Germinal center (tissue), 1 donor: ENCODE measurements around the gene CCDC186.
"Not testable (repeated sequence)": the region's sequence is repeated elsewhere in the genome, so short reads cannot be mapped to it uniquely, and the experiment has no call there.

Source experiments
- DNase-seq: peaks from one replicate; pipeline ENCODE4 v3.0.0; 2012; ENCODE audit warnings: mixed read lengths, low spot score

The CCDC186 gene

DNA sequence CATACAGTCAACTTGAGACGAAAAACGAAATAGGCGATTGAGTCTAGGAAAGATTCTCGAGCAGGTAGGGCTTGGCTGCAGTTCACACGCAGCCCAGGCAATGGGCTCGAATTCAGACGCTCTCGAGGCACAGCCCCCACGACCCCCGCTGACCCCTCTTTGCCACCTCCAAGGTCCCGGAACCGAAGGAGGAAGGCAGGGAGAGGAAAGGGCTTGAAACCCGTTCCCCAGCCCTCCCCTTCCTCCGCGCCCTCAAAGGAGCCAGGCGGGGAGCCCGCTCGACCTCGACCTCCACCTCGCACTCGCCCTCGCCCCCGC, 441 bp downstream of the CCDC186 start:
- no peak for DNase-seq

DNA sequence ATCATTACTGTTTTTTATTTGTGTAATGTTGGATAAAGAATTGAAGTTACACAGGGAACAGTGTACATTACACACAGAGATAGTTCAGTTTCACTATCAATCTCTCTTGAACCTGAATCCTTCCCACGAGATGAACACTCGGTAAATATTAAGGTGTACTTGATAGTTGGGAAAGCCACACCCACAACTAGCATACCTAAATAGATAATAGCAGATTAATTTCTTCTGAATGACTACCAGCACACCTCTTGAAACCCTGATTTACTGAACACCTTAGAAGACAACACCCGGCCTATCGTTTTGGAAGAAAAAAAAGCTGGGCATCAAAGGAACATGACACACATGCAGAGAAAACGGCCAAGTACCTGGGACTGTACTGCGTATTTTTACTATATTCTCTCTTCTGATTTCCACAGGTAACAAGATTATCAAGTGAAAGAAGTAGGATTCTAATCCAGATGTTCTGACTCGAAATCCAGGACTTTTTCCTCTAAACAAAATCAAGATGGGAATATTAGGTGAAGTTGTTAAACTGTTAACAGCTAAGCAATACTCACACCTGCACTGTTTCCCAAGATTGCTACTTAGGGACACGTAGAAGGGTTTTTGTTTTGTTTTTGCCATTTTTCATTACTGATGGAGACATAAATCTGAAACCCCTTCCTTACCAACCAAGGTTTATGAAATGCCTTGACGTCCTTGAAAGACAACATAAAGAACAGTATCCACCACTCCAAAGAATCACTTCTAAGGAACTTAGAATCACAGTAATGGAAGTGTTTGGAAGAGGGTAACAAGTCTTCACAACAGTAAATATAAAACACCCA, 1.0 kb downstream of the CCDC186 start:
- no peak for DNase-seq

DNA sequence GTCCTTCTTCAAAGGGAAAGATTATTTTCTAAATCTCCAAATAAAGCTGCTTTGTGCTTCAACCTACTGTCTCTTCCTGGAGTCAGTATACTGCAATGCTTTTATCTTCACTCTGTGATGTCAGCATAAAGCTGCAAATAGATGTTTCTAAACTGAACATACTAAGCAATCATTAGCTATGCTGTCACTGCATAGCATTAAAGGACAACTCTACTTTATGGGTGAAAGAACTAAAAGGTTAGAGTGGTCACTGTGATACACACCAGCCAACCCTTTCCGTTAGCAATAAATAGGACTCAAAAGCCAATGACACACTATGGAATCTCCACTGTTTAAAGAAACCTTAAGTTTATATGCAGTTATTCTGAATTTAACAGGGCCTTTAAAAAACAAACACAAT, 1.8 kb downstream of the CCDC186 start:
- no peak for DNase-seq

DNA sequence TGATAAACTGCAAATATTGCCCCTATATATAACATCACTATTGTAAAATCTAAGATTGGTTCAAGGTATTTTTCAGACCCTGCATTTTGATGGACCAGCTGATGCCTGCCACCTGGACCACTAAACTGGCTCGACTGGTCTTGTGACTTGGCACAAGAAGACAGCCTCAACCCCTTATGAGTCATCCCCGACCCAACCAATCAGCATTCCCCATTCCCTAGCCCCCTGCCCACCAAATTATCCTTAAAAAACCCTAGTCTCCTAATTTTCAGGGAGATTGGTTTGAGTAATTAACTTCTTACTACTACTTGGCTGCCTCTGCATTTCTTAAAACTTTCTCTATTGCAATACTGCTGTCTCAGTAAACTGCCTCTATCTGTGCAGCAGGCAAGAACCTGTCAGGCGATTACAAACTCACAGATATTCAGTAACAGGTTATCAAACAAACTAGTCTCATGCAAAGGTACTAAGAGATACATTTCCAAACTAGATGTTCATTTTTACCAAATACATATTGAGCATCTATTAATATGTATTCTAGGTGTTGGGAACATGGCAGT, 5.5 kb downstream of the CCDC186 start:
- DNase-seq, result no peak

DNA sequence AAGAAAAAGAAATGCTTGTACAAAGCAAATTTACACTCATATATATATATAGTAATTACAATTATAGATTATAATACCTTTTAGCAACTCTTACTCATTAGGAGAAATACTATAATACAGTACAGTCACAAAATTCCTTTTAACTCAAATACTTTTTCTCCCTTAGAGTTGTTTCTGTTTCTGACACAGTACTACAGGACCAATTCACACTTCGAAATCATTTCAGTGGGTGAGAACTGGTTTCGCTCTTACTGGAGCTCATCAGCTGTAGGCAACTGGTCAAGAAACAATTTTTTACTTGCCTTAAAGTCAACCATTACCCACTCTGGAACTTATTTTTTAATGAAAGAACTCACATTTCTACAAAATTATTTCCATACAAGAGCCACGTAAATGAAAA, 6.0 kb downstream of the CCDC186 start:
- DNase-seq, result no peak

DNA sequence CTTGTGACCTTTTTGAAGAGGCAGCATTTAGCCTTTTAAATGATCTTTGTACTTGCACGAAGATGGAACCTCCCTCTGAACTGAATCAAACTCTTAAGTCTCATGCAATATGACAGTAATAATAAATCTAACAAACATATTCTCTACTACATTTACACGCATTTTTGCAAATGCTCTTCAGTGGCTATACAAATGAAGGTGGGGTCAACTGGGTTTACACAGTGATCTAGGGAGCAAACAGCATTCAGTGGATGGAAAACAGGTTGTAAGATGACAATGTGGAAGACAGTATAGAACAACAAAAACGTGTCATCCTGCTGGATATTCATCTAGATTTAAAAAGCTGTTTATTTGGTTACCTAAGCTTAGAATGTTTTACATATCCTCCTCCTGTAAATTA, 7.5 kb downstream of the CCDC186 start:
- DNase-seq, result no peak

DNA sequence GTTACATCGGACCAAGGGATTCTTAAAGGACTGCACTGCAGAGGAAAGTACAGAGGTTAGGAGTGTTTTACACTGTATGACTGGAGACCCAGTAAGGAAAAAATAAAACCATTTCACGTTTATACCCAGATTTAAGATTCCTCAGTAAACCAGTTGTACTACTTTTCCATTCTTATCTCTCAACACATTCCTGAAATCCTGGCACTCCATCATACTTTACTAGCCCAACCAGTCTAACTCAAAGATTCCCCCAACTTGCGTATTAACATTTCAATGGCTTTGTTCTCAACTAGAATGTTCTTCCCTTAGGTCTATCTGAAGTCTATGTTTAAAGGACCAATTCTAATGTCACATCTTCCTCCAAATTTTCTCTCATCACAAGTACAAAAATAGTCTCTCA, 8.0 kb downstream of the CCDC186 start:
- no peak for DNase-seq

DNA sequence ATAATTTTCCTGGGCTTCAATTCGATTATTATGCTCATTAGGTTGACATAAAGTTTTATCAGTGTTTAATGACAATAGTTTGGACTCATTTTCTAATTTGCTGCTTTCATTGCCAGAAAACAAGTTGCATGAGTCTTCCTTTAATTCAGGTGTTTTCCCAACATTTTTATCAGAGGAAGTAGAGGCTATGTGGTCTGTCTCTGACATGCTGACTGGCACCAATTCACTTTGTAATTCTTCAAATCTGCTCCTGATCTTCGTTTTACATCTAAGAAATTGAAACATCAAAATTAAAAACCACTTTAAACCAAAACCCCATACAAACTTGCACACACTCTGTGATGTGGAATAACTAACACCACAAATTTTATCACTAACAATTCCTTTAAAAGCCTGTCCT, 10.9 kb downstream of the CCDC186 start:
- DNase-seq, result no peak

DNA sequence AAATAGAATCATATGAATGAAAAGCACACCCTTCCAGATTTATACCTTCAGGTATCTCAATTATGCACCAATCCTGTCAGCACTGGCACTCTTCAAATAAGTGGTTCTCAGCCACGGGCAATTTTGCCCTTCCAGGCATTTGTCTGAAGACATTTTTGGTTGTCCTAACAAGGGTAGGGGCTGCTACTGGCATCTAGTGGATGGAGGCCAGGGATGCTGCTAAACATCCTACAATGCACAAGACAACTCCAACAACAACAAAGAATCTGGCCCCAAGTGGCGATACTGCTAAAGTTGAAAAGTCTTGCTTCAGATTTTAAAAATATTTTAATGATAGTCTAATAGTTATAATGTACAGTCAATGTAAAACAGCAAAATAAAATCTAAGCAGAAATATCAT, 16.1 kb downstream of the CCDC186 start:
- no peak for DNase-seq

DNA sequence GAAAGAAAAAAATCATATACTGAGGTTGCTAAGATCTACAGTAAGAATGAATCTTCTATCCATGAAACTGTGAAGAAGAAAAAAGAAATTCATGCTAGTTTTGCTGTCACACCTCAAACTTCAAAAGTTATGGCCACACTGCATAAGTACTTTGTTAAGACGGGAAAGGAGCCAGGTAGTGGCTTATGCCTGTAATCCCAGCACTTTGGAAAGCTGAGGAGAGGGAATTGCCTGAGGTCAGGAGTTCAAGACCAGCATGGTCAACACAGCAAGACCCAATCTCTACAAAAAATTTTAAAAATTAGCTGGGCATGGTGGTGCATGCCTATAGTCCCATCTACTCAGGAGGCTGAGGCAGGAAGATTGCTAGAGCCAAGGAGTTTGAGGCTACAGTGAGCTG, 22.1 kb downstream of the CCDC186 start:
- DNase-seq, result no peak

DNA sequence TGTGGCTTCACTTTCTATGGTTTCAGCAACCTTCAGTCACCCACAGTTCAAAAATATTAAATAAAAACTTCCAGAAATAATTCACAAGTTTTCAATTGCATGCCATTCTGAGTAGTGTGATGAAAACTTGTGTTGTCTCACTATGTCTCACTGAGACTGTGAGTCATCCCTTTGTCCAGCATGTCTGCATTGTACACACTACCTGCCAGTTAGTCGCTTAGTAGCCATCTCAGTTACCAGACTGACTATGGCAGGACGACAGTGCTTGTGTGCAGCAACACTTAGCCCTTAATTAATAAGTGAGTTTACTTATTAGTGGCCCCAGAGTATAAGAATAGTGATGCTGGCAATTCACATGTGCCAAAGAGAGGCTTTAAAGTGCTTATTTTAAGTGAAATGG, 22.5 kb downstream of the CCDC186 start:
- no peak for DNase-seq

DNA sequence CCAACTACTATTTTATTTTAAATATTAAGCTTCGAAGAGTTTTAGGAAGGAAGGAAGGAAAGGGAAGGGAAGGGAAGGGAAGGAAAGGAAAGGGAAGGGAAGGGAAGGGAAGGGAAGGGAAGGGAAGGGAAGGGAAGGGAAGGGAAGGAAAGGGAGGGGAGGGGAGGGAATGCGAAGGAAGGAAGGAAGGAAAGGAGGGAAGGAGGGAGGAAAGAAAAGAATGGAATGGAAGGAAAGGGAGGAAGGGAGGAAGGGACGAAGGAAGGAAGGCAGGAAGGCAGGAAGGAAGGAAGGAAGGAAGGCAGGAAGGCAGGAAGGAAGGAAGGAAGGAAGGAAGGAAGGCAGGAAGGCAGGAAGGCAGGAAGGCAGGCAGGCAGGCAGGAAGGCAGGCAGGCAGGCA, 24.5 kb downstream of the CCDC186 start:
- DNase-seq, result not testable (repeated sequence)

DNA sequence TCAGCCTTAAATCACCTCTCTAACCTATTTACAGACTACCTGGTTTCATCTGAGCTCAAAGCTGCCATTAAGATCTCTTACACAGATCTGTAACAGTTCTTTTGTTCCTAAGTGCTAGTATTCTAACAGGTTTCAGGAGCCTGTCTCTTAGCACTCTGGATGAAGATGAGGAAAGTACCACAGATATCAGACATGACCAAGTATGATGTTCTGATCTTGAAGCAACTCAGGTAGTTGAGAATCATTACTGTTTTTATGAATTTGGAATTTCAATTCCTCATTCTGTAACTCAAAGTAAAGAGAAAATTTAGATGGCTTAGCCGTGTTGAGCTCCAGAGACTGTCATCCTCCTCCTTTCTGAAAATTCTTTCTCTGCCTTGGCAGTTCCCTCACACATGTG, 30.8 kb downstream of the CCDC186 start:
- DNase-seq, result no peak

DNA sequence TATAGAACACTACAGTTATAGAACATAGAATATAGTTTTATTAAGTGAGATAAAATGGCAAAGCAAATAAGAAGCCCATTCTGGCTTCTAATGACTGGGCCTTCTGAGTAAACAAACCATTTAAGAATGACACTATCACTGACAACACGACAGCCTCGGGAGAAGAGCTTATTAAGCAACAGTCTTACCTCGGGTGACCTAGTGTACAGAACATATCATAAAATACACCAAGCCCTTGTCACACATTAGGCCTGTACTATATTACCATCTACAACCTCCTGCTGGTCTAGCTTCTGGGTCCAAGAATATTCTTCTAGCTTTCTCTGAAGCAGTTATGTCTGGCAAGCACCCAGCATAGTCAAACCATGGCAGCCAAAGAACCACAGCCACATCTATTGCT, 32.0 kb downstream of the CCDC186 start:
- DNase-seq, result no peak

DNA sequence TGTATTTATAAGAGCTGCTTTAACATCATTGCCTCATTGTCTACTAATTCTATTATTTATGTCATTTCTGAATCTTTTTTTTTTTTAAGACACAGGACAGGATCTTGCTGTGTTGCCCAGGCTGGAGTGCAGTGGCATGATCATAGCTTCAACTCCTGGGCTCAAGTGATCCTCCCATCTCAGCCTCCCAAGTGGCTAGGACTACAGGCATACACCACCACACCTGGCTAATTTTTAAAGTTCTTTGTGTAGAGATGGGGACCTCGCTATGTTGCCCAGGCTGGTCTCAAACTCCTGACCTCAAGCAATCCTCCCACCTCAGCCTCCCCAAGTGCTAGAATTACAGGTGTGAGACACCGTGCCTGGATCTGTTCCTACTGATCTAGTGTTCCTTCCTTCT, 33.2 kb downstream of the CCDC186 start:
- not testable (repeated sequence) for DNase-seq

DNA sequence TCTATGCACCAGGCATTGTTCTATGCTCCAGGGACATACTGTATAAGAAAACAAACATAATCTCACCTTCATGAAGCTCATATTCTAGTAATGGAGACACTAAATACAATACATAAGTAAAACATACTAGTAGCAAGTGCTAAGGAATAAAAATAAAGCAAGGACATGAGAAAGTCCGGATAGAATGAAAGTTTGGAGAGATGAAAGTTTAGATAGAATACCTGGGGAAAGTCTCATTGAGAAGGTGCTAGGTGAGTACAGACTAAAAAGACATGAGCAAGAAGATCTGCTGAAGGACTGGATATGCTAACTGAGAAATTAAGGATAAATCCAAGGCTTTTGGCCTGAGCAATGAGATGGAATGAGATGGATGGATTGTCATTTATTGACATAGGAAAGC, 34.0 kb downstream of the CCDC186 start:
- DNase-seq, result no peak

DNA sequence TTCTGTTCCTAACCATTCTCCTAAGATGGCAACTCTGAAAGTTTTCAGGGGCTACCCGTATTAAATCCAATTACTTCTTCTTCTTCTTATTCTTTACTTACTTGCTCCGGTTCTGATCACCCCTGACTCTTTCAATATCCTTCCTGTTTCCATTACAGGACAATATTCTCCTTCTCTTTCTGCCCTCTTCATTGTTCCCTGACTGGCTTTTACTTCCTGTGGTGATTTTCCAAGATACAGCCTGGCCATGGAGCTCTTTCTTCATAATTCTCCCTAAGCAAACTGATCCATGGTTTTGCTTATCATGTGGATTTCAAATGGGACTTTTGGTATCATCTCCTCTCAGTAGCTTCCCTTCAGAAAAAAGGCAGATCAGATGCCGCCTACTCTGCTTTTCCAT, 35.4 kb downstream of the CCDC186 start:
- no peak for DNase-seq

DNA sequence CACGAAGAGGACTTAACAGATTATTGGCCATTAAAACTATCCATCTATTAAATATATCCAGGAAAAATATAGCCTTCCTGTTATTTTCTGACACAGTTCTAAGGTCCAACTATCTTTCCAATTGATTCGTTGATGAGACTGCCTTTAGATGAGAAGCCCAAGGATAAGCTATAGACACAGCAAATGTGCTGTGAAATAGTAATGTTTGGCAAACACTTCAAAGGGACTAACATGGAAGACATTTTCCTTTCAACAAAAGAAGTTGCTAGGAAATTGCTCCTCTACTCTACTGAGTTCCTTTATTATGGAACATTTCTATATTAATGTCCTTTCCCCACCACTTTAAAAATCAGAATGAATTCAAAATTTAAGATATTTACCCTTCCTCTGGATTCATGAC, 38.5 kb downstream of the CCDC186 start:
- DNase-seq, result no peak

DNA sequence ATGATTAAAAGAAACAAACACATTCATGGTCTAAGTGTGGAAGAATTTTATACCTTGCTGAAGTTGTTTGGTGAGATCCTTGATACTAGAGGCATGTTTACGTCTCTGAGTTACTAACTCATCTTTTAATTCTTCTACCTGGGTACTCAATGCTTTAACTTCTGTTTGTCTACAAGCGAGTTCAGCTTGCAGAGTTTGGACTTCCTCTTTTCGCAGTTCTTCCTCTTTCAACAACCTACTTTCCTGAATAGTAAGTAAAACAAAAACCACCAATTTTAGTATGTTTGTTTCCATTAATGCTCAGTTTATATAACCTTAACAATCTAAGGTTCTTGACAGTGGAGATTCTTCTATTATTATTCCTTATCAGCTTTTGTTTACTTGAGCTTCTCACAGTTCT, 42.9 kb downstream of the CCDC186 start:
- peak; percentile 10 for DNase-seq

DNA sequence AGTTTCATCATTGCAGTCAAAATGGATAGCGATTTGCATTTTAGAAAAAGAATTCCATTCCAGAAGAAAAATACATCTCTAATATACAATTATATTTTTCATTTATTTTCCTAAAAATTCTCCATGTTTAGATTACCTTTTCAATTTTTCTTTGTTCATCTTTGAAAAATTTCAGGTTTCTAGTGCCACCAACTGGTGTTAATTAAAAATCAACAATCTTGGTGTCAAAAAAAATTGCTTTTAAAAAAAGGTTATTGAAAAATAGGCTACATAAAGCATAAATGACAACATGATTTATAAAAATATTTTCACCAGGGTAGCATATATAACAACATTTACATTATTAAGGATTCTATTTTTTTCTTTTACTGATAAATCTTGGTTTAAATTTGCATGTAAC, 53.0 kb downstream of the CCDC186 start:
- no peak for DNase-seq

DNA sequence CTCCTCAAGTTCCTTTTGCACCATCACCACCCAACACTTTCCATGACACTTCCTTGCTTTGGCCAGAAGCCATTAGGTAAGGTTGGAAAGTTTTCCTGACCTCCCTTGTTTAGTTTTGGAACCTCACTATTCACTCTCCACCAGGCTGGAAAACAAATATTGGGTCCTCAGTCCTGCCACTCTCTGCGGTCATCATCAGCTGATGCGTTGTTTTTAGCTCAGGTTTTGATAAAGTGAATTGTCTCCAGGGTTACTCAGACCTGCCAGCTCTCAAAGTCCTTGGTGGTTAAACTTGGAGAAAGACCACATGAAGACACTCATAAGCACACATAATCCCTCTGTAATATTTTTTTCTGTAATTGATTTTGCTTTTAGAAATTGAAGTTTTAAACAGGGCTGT, 55.5 kb downstream of the CCDC186 start:
- DNase-seq, result no peak

DNA sequence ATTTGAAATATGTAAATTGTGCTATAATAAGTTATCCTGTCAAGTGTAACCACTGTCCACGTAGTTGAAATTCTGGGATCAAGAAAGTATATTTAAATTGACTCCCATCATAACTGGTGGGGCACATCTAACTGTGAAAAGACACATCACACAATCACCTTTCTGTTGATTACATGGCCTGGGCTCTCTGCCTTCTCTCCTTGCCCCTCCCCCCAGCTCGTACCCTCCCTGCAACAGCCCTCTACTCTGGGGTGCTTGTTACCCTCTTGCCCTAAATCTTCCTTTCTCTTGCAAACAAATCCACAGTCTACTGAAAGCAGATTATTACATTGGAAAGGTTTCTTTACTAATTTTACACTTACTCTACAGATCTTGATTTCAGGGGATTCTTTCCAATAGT, 56.3 kb downstream of the CCDC186 start:
- DNase-seq, result no peak

DNA sequence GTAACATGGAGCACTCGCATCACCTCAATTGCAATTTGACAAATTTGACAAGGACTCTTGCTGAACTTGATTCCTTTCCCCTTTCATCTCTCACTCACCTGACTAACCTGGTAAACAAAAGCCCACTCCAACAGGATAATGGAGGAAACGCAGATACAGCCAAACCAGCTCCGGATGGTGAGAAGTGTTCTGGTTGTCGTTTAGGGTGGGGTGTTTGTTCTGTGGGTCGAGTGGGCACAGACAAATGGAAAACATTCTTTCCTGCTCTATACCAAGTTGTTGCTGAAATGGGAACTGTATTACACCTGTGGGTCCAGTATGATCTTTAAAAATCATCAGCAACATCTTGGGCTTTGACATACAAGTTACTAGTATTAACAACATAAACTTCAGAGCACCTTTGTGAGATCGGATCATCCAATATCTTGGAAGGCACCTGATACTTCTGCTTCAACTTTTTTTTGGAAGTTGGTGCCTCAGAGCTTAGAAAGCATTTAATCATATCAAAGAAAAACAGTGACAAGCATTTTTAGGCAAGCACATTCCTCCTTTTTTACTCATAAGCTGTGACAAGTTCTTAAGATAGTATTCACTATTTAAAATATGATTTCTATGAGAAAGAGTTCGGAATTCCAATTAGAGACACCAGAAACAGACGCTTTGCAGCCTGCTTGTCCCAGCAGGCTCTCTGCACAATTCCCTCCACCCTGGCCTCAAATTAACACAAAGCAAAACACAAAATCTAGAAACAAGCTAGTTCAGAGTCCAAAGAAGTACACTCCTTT, 58.1 kb downstream of the CCDC186 start:
- DNase-seq, result no peak
